Measurements from ENCODE around the gene SGCG.

The SGCG gene

GRCh38 chr13:23344931-23345595 is 164.3 kb downstream of the SGCG start:
- no peak for DNase-seq

- DNase-seq = no peak
Observed at GRCh38 chr13:23347601-23348000, 166.8 kb downstream of the SGCG start.

- peak in 1 of 2 experiments; percentile 21 for DNase-seq
Observed at GRCh38 chr13:23348262-23349127, 167.7 kb downstream of the SGCG start.

- no peak for DNase-seq
Observed at GRCh38 chr13:23349161-23349897, 168.6 kb downstream of the SGCG start.

GRCh38 chr13:23350009-23350408 is 169.2 kb downstream of the SGCG start:
- DNase-seq = no peak

- DNase-seq = no peak
Observed at GRCh38 chr13:23352161-23352560, 171.4 kb downstream of the SGCG start.

- DNase-seq = no peak
Observed at GRCh38 chr13:23354520-23354919, 173.7 kb downstream of the SGCG start.

- DNase-seq = no peak
Observed at GRCh38 chr13:23356368-23356767, 175.6 kb downstream of the SGCG start.

GRCh38 chr13:23357349-23357748 is 176.6 kb downstream of the SGCG start:
- DNase-seq = no peak

GRCh38 chr13:23359882-23360281 is 179.1 kb downstream of the SGCG start:
- DNase-seq = no peak

- no peak for DNase-seq
Observed at GRCh38 chr13:23365652-23366051, 184.9 kb downstream of the SGCG start.

- no peak for DNase-seq
Observed at GRCh38 chr13:23367907-23368306, 187.1 kb downstream of the SGCG start.

- DNase-seq = no peak
Observed at GRCh38 chr13:23372264-23372906, 191.6 kb downstream of the SGCG start.
